GM18517 (cell line): ENCODE measurements around the gene IL20RA.
"Not testable (repeated sequence)": the region's sequence is repeated elsewhere in the genome, so short reads cannot be mapped to it uniquely, and the experiment has no call there.

Experiments used
- ATAC-seq: cut with Tn5 transposase; IDR thresholded peaks from one replicate; pipeline ENCODE4 v1.9.1; 2021; ENCODE audit warnings: mild to moderate bottlenecking, moderate library complexity; ENCODE audit not compliant: unreplicated experiment

The IL20RA gene, protein sequence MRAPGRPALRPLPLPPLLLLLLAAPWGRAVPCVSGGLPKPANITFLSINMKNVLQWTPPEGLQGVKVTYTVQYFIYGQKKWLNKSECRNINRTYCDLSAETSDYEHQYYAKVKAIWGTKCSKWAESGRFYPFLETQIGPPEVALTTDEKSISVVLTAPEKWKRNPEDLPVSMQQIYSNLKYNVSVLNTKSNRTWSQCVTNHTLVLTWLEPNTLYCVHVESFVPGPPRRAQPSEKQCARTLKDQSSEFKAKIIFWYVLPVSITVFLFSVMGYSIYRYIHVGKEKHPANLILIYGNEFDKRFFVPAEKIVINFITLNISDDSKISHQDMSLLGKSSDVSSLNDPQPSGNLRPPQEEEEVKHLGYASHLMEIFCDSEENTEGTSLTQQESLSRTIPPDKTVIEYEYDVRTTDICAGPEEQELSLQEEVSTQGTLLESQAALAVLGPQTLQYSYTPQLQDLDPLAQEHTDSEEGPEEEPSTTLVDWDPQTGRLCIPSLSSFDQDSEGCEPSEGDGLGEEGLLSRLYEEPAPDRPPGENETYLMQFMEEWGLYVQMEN

DNA sequence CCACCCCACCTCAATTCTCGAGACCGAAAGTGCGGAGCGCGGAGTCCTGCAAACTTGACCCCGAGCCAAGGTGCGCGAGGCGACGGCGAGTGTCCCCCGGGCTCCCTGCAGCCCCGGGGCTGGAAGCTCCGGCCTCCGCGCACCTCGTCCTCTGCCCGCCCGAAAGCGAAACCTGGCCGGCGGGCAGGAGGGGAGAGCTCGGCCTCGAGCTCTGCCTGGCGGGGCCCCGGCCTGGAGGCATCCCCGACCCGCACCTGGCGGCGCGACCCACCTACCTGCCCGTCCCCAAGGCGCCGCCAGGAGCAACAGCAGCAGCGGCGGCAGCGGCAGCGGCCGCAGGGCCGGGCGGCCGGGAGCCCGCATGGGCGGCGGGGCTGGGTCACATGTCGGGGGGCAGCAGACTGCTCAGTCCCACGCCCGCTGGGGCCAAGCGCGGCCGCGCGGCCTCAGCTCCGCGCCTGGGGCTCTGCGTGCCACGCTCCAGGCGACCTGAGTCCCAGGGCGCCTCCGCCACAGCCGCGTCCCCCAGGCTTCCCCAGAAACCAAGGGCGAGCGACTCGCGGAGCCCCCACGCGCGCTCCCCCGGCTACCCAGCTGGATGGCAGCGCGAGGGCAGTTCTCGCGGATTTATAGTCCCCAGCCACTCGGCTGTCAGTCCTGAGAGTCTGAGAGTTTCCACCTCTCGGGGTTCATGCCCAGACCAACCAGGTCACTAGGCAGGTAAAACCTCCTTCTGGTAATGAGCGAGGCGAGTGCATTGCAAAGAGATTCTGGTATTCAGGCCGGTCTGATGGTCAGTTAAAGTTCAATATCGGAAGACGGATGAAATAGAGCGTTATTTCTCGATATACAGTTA lies at the start of gene IL20RA:
Gene IL20RA (minus strand): TSS at position 600 of the 856 bp plus-strand sequence. CDS start 237 bp downstream, at position 363.
- ATAC-seq = no peak

- no peak for ATAC-seq
These were observed 48.7 kb upstream of the IL20RA start for GRCh38 chr6:137093183-137094069.

DNA sequence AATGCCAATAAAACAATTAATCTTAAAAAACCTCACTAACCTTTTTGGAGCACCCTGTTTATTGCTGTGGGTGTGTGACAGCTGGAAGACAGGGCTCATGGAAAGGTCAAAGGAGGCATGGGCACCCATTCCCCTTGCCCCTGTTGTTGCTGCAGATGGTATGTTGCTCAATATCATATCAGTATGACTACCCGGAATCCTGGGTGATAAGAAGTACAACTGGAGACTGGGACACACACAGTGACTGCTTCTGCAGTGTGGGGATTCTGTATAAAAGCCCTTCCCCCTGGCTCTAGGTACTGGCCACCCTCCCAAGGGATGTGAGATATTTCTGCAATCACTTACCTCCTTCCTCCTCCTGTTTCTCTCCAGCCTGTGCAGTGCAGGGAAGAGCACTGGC lies 47.3 kb upstream of the IL20RA start:
- ATAC-seq = no peak

GRCh38 chr6:137089305-137089704 lies 44.5 kb upstream of the IL20RA start:
- no peak for ATAC-seq

DNA sequence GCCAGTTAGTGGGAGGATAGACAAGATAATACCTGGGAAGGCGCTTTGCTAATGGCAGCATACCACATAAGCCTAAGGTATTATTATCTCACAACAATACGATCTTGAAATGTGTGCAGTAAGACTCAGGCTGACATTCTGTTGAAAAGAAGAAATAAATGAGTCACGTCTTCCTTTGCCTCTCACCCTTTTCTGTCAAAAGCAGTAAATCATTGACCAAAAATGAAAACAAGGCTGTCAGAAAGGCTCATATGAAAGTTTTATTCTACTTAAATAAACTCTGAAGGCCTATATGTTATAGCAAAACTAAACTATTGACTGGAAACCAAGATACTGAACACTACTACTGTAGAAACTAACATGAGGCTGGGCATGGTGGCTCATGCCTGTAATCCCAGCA lies 43.1 kb upstream of the IL20RA start:
- ATAC-seq = no peak

DNA sequence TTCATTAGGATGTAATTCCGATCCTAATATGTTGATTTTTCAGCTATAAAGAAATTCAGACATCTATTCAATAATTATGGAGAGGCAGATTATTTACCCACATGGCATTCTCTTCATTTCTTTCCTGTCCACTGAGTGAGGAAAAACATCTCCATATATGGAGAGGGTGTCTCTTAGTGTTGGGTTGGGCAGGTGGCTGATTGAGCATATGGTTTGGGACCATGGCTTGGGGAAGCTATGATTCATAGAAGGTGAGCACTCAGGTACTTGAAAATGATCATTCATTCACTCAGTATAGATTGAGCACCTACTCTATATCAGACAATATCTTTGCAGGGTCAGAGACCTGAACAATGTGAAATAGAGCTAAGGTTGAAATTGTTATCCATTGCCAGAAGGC lies 41.3 kb upstream of the IL20RA start:
- ATAC-seq = no peak

GRCh38 chr6:137084865-137085617 lies 40.3 kb upstream of the IL20RA start:
- no peak for ATAC-seq

GRCh38 chr6:137084090-137084489 lies 39.3 kb upstream of the IL20RA start:
- ATAC-seq = no peak

GRCh38 chr6:137081997-137082396 lies 37.2 kb upstream of the IL20RA start:
- ATAC-seq = no peak

GRCh38 chr6:137080711-137081110 lies 35.9 kb upstream of the IL20RA start:
- ATAC-seq = no peak

DNA sequence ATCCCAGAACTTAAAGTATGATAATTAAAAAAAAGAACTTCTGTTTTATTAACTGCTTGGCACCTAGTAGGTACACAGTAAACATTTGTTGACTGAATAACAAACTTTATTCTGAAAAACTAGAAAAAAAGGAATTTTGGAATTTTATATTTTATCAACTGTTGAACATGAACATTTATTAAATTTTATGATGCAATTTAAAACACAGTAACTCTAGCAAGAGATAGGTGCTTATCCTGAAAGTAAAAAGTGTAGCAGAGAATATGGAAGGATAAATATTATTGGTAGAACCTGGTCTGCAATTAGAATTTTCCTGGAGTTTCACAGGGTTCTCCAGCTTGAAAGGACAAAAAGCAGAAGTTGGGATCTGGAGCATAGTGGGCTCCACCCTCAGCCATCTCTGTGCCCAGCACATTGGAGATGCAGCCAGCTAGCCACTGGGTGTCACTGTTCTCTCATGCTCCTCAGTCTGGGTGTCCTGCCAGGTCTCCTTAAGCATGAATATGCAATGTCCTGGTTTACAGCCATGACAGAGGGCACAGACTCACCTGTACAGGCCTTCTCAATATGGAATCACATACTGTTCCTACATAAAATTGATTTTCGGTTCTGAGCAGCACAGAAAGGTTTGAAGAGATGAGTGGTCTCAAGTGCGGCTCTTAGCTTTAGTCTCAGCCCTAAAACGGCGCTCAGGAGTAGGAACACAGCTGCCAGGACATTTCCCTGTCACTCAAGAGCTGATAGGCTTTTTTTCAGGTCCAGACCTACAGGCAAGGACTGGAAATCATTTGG lies 31.7 kb upstream of the IL20RA start:
- peak; percentile 98 for ATAC-seq

DNA sequence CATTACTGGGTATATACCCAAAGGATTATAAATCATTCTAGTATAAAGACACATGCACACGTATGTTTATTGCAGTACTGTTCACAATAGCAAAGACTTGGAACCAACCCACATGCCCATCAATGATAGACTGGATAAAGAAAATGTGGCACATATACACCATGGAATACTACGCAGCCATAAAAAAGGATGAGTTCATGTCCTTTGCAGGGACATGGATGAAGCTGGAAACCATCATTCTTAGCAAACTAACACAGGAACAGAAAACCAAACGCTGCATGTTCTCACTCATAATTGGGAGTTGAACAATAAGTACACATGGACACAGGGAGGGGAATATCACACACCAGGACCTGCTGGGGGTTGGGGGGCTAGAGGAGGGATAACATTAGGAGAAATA lies 31.0 kb upstream of the IL20RA start:
- not testable (repeated sequence) for ATAC-seq

DNA sequence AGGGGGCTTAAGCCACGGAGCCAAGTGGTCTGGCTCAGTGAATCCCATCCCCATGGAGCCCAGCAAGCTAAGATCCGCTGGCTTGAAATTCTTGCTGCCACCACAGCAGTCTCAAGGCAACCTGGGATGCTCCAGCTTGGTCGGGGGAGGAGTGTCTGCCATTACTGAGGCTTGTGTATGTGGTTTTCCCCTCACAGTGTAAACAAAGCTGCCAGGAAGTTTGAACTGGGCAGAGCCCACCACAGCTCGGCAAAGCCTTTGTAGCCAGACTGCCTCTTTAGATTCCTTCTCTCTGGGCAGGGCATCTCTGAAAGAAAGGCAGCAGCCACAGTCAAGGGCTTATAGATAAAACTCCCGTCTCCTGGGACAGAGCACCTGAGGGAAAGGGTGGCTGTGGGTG lies 25.5 kb upstream of the IL20RA start:
- no peak for ATAC-seq

DNA sequence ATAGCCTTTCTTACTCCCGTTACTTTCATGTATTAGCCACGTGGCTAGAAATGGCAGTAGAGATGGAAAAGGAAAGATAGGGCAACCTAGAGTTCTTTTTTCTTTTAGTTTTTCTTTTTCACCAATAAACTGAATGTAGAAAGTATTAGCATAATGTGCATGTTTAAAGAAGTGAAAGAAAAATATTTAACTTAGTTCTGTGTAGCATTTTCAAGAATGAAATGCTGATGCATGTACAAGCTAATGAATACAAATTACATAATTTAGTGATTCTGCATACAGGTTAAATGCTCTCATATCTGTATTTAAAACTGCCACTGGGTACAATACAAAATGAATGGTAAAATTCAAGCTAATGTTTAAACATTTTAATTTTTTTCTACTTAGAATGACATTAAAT lies 22.6 kb upstream of the IL20RA start:
- no peak for ATAC-seq

DNA sequence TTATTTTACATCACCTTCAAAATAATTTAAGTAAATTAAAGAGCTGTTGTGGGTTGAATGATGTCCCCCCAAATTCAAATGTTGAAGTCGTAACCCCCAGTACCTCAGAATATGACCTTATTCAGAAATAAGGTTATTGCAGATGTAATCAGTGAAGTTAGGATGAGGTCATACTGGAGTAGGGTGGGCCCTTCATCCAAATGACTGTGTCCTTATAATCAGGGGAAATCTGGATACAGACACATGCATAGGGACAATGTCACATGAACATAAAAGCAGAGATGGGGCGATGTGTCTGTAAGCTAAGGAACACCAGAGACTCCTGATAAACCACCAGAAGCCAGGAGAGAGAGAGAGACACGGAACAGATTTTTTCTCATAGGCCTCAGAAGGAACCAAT lies 13.3 kb upstream of the IL20RA start:
- ATAC-seq = no peak

- ATAC-seq = no peak
These were observed 11.5 kb upstream of the IL20RA start for GRCh38 chr6:137056121-137056880.

GRCh38 chr6:137051790-137052472 lies 7.2 kb upstream of the IL20RA start:
- ATAC-seq = no peak

- no peak for ATAC-seq
These were observed 4.3 kb upstream of the IL20RA start for GRCh38 chr6:137049095-137049494.
